GM12874 (cell line): ENCODE data around the gene PARD6A.

ENCODE experiments used
- CTCF ChIP-seq: IDR thresholded peaks from 2 replicates; pipeline ENCODE4 v1.5.1; 2011; ENCODE audit warnings: low read depth, mild to moderate bottlenecking, control low read depth, low read length, moderate library complexity; ENCODE audit not compliant: insufficient read depth

Gene PARD6A

DNA sequence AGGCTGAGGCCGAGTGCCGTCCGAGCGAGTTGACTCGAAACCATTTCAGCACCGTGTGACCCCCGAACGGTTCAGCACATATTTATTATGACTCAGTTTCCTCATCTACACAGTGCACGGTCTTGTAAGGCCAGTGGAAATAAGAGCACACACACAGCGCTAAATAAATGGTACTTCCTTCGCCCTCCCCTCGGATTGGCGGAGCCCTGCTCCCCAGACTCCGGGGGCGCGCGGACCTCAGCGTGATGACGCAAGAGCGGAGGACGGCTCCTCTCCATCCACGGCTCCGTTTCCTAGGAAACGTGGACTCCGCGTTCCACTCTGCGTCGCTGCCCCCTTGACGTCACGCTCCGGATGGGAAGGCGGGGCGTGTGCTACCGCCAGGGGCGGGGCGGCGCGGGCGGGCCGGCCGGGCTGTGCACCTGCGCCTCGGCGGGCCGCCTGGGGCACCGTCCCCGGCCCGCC, at the start of gene PARD6A:
TSS of gene PARD6A (plus strand) at position 397 of the 465 bp plus-strand sequence. CDS start 79 bp downstream, outside the sequence.
- no peak for TF ChIP-seq CTCF

DNA sequence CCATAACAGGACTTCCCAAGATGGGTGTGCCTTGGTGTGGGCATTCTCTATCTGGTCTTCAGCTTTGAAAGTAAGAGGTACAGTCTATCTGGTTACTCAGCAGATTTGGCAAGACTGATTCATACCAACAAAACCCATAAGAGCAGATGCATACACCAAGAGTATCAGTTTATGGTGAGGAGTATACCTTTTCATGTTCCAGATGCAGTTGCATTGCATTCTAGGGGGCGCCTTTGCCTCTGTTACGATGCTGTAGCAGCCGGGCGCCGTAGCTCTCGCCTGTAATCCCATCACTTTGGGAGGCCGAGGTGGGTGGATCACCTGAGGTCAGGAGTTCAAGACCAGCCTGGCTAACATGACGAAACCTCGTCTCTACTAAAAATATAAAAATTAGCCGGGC, 47.0 kb upstream of the PARD6A start:
- peak; percentile 18; the same call in 1 of the 2 replicates for TF ChIP-seq CTCF

GRCh38 chr16:67628216-67628615, 32.5 kb upstream of the PARD6A start:
- no peak for TF ChIP-seq CTCF

DNA sequence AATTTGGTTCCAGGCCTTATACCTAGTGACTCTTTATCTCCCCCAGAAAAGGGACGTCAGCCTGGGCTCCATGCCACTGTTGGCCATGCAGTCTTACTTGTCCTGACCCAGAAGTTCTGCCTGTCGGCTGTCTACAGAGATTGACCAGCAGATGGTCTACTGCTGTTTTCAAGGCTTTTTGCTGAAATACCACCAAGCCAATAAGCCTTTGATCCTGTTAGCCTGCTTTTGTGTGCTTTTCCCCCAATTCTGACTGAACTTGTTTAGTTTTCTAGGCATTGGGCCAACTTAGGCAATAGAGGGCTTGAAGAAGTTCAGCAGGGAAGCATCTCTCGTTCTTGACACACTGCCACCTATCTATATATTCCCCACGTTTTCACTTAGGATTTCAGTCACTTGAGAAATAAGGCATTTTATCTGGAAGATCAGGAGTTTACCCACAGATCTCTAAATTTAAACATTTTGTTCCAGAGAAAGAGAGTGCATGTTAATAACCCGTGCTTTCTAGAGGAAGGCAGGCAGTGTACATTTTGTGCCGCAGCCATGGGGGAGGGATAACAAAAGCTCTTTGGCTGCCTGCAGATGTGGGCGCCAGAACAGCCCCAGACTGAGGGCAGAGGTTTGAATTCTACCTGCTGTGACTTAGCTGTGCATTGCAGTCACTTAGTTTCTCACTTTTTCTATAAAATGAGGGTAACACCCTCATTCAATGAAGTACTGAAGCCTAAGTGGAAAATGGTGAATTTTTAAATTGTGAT, 28.2 kb upstream of the PARD6A start:
- TF ChIP-seq CTCF = no peak

DNA sequence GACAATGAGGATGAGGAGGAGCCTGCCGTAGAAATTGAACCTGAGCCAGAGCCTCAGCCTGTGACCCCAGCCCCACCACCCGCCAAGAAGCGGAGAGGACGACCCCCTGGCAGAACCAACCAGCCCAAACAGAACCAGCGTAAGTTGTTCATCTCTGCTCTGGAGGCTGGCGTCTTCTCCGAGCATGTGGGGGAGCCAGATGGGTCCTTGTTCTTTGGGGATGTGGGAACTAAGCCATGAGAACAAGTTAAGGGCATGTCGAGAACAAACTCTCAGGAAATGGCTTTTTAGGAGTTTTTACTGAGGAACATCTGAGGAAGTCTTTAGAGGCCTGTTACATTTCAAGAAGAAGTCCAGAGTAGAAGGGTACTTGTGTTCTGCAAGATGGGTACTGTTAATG, 24.0 kb upstream of the PARD6A start:
- no peak for TF ChIP-seq CTCF

- TF ChIP-seq CTCF = no peak
Observed at GRCh38 chr16:67637625-67638024, 23.1 kb upstream of the PARD6A start.

GRCh38 chr16:67641779-67642708, 18.7 kb upstream of the PARD6A start:
- TF ChIP-seq CTCF = no peak
